ENCODE measurements around the gene PPAT. TPM values are rescaled to one million over a fixed set of nuclear protein-coding genes. Genes with fewer than 3 reads are reported as not detected.
"Not testable (repeated sequence)": the region's sequence is repeated elsewhere in the genome, so short reads cannot be mapped to it uniquely, and the experiment has no call there.

Gene PPAT
- total RNA-seq (2014; rRNA removed; shearing (Covaris generic)): 29.1 and 30.6 TPM in 2 replicates
- polyA plus RNA-seq (2015; cell fraction: cytosol; rRNA removed): 17.6 and 22.1 TPM in 2 replicates
- polyA plus RNA-seq (2015; cell fraction: nucleus; rRNA removed): 27.2 and 28.7 TPM in 2 replicates

DNA sequence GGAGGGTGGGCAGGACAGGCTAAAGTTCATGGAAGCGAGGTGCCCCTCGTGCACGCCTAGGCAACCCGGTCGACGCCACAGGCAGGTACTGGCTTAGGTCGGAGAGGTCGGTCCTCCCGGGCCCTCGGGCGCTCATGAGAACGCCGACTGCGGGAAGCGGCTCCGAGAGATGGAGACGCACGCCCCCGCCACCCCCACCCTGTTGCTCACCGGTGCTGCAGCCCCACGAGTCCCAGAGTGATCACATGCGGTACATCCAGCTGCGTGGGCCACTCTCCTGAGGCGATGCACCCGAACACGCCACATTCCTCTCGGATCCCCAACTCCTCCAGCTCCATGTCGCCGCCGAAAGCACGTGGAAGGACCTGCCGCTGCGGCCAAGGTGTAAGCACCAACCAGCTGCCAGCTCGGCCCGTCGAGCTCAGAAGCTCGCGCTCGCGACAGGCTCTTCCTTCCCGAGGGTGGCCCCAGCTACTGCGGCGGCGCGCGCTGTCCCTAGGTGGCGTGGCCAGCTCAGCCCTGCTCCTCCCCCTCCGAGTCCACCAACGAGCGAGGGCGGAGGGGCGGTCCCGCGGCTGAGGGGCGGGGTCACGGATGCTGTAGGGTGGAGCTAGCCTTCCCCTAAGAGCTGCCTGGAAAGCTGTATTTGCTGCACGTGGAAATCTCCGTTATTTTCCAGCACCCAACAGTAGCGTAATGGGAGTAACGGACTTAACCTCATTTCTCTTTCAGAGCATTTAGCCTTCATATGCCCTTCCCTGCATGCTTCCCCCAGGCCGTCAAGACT, at the start of gene PPAT:
PPAT (minus strand) TSS at position 476 of the 787 bp plus-strand sequence; CDS start at position 338, 138 bp downstream.
- DNase-seq (ENCODE audit: low read depth, low spot score): peak; percentile 94
- in situ Hi-C loops (cut with HindIII; ENCODE audit: low pct_unique_long_range_greater_than_20kb, low sequenced_read_pairs): no loop called here

DNA sequence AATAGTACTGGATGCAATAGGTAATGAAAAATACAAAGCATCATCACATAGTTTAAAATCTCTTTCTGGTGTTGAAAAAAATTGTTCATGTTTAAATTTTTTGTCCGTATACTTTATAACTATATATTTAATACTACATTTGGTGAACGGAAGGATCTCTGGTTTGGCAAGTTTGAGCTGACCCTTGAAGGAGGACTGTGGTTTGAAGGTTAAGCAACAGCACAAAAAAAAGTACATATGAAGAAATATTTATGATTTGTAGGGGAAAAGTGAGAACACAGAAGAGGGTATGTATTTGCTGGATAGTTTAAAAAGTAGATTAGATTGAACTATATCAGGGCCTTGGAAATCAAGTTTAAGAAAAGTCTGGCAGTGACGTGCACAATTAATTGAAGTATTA, 45.3 kb upstream of the PPAT start:
- in situ Hi-C loops (cut with HindIII; ENCODE audit: low pct_unique_long_range_greater_than_20kb, low sequenced_read_pairs): no loop called here
- no peak for DNase-seq (ENCODE audit: low read depth, low spot score)

DNA sequence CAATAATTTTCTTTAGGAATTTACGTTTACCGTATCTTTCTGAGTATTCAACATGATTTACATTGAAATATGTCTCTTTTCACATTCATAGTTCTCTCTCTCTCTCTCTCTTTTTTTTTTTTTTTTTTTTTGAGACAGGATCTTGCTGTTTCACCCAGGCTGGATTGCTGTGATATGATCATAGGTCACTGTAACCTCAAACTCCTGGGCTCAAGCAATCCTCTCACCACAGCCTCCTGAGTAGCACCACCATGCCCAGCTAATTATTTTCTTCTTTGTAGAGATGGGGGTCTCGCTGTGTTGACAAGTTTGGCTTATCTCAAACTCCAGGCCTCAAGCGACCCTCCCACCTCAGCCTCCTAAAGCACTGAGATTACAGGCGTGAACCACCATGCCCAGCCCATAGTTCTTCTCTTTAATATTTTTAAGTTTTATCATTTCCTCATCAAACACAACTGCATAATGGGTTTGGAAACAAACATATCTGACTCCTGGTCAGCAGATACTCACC, 41.8 kb upstream of the PPAT start:
- no peak for DNase-seq (ENCODE audit: low read depth, low spot score)
- in situ Hi-C loops (cut with HindIII; ENCODE audit: low pct_unique_long_range_greater_than_20kb, low sequenced_read_pairs): no loop called here

DNA sequence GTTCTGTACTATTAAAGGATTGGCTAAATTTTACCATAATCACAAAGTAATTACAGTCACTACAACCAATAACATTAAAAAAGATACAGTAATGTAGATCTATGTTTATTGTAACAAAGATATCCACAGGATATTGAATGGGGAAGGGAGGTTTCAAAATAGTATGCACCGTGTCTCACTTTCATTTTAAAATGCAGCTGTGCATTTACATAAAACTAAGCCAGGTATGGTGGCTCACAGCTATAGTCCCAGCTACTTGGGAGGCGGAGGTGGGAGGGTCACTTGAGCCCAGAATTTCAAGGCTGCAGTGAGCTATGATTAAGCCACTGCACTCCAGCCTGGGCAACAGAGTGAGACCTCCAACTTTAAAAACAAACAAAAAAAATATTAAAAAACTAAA, 40.5 kb upstream of the PPAT start:
- in situ Hi-C loops (cut with HindIII; ENCODE audit: low pct_unique_long_range_greater_than_20kb, low sequenced_read_pairs): no loop called here
- no peak for DNase-seq (ENCODE audit: low read depth, low spot score)

DNA sequence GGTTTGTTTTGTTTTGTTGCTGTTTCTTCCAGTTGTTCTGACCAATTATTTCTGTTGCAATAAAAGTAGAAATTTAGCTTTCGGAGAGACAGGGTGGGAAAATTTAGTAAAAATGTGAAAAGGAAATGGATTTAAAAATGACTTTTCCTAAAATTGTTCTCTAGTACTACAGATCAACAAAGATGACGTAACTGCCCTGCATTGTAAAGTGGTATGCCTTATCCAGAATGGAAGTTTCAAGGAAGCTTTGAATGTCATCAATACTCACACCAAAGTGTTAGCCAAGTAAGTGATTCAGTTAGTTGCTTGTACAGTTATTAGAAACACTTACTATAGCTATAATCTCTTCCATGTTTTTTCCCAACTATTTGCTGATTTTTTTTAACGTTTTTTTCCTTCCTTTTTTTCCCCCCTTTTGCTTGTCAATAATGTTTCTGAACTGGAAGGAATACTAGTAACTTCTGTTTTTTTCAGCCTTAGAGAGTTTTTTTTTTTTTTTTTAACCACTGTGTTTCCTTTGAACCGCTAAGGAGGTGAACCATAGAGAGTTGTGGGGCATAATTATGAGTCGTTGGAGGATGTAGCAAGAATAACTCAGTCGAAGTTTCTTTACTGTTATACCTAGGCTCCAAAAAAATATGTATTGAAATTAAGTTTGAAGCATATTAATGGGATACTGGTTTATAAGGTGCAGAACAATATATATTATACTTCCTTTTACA, 34.2 kb upstream of the PPAT start:
- in situ Hi-C loops (cut with HindIII; ENCODE audit: low pct_unique_long_range_greater_than_20kb, low sequenced_read_pairs): no loop called here
- no peak for DNase-seq (ENCODE audit: low read depth, low spot score)

DNA sequence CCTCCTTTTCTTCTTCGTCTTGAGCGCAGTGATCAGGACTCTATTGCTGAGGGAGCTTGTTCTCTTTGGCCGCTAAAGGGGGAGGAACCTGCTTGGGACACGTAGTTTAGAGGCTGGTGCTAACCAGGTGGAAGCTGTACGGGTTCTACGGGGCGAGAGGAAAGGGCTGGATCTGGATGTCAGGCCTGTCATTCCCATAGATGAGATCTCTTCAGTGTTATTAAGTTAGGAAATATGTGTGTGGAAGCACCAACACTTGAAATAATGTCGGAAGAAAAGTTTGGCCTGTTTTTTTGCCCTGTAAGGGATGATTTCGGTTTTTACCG, 32.6 kb upstream of the PPAT start:
- DNase-seq (ENCODE audit: low read depth, low spot score): peak; percentile 35
- in situ Hi-C loops (cut with HindIII; ENCODE audit: low pct_unique_long_range_greater_than_20kb, low sequenced_read_pairs): no loop called here

DNA sequence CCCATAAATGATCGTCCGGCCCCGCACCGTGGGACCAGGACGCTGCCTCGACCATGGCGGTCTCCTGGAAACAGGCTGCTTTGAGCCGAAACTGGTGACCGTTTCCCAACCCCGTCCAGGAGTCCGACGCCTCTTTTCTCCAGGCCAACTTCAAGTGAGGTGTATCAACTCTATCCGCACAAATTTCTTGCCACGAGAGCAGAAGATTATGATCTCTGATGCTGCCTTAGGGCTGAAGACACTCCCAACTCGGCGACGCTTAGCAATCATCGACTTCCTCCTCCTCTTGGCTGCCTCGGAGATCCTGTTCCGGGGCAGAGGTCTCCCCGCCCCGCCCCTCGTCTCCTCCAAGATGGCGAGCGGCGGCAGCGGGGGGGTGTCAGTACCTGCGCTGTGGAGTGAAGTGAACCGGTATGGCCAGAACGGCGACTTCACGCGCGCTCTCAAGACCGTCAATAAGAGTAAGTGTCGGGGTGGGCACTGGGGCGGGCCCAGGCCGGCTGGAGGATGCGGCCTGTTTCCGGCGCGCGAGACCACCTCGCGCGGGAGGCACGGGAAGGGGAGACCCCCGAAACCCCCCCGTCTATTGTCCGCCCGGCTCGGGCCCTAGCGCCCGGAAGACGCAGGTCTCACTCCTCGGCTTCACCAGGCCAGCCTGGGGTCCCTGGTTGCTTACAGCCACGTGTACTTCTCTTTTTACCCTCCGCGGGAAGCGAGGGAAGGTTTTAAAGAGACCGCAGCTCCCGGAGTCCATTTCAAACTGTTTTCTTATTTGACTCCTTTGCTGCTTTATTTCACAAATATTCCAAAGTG, 32.1 kb upstream of the PPAT start, which contains the start of gene SRP72:
SRP72 (plus strand) TSS at position 334 of the 813 bp plus-strand sequence; CDS start at position 353, 19 bp downstream.
- in situ Hi-C loops (cut with HindIII; ENCODE audit: low pct_unique_long_range_greater_than_20kb, low sequenced_read_pairs): no loop called here
- DNase-seq (ENCODE audit: low read depth, low spot score): peak; percentile 81

DNA sequence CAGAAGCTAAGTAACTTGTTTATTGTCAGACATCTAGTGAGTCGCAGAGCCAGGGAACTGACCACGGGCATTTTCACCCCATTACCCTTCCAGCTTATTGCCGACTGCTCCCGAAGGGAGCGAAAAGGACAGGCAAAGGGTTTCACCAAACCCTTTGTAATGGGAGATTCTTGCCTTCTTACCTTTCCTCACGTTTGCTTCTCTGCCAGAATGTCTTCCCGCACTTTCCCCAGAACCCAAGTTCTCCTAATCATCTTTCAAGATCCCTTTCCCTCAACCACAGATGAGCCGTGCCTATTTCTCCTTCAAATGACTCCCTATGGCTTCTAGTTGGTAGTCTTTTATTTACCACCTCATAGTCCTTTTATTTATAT, 31.5 kb upstream of the PPAT start:
- no peak for DNase-seq (ENCODE audit: low read depth, low spot score)
- in situ Hi-C loops (cut with HindIII; ENCODE audit: low pct_unique_long_range_greater_than_20kb, low sequenced_read_pairs): no loop called here

DNA sequence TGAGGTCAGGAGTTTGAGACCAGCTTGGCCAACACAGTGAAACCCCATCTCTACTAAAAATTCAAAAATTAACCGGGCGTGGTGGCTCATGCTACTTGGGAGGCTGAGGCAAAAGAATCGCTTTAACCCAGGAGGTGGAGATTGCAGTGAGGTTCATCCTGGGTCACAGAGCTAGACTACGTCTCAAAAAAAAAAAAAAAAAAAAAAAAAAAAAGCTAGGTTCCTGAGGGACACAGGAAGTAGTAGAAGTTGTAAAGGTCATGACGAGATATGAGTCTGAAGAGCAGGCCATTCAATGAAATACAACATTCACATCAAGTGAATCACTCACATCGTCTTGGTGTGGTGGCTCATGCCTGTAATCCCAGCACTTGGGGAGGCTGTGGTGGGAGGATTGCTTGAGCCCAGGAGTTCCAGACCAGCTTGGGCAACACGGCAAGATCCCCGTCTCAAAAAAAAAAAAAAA, 30.9 kb upstream of the PPAT start:
- in situ Hi-C loops (cut with HindIII; ENCODE audit: low pct_unique_long_range_greater_than_20kb, low sequenced_read_pairs): not testable (repeated sequence)
- peak; percentile 64 for DNase-seq (ENCODE audit: low read depth, low spot score)

DNA sequence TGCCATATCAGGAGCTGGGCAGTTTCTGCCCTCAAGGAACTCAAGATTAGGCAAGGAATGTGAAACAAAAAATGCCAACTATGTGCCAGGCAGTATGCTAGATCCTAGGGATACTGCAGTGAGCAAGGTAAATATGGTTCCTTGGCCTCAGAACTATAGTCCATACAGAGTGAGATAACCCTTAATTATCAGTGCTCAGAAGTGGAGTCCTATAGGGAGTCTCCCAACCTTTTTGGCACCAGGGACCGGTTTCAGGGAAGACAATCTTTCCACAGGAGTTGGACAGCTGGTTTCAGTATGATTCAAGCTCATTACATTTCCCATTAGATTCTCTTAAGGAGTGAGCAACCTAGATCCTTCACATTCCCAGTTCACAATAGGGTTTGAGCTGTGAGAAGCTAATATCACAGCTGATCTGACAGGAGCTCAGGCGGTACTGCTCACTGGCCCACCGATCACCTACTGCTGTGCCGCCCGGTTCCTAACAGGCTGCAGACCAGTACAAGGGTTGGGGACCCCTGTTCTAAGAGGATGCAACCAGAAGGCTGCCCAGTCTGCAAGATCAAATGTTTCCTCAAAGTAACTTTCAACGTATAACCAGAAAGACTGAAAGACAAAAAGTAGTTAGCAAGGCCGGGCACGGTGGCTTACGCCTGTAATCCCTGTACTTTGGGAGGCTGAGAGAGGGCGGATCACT, 30.3 kb upstream of the PPAT start:
- in situ Hi-C loops (cut with HindIII; ENCODE audit: low pct_unique_long_range_greater_than_20kb, low sequenced_read_pairs): no loop called here
- DNase-seq (ENCODE audit: low read depth, low spot score): no peak

DNA sequence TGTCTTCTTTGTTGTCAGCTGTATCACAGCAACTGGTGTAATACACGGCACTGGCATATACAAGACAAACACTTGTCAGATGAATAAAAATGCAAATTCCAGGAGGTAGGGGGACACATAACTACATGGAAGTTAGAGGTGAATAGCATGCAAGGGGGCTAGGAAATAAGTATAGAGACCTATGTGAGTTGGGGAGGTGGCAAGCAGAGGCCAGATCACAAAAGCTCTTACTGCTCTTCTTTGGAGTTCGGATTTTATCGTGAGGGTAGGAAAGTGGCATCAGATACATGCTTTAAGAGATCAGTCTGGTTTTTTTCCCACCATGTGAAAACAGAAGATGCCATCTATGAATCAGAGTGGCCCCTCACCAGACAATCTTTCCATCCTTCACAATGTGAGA, 29.2 kb upstream of the PPAT start:
- in situ Hi-C loops (cut with HindIII; ENCODE audit: low pct_unique_long_range_greater_than_20kb, low sequenced_read_pairs): no loop called here
- no peak for DNase-seq (ENCODE audit: low read depth, low spot score)

DNA sequence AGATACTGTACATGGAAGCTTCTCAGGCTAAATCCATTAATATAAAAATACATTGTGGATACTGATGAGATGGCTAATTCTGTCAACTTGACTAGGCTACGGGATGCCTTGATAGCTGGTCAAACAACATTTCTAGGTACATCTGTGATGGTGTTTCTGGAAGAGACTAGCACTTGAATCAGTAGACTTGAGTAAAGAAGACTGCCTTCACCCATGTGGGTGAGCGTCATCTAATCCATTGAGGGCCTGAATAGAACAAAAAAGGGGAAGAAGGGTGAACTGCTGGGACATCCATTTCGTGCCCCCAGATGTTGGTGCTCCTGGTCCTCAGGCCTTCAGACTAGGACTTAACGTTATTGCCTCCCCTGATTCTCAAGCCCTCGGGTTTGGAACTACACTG, 28.3 kb upstream of the PPAT start:
- no peak for DNase-seq (ENCODE audit: low read depth, low spot score)
- in situ Hi-C loops (cut with HindIII; ENCODE audit: low pct_unique_long_range_greater_than_20kb, low sequenced_read_pairs): no loop called here

DNA sequence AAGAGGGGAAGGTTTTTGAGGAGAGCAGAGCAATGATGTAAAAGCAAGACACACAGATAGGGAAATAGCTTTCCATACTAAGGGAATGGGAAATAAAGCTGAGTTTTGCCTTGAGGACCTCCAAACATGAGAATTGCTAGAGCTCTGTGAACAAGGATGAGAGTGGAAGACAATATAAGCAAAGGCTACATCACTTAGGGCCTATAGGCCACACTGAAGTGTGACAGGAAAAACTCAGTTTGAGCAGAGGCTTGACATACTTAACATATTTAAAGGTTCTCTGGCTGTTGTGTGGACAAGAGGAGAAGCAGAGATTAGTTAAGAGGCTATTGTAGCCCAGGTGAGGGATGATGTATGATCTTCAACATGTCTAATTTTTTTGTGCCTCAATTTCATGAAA, 26.7 kb upstream of the PPAT start:
- DNase-seq (ENCODE audit: low read depth, low spot score): no peak
- in situ Hi-C loops (cut with HindIII; ENCODE audit: low pct_unique_long_range_greater_than_20kb, low sequenced_read_pairs): no loop called here

DNA sequence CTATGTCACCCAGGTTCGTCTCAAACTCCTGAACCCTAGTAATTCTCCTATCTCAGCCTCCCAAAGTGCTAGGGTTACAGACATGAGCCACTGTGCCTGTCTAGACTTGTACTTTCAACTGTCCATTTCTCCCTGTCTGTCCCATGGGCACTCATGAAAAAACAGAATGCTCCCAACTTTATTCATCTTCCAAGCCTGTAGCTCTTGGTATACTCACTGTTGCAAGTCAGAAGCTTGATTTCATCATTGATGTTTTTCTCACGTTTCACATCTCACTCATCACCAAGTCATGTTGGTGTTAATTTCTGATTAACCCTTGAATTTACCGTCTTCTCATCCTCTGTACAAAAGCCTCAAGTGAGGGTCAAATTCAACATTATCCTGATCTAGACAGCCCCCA, 24.7 kb upstream of the PPAT start:
- DNase-seq (ENCODE audit: low read depth, low spot score): no peak
- in situ Hi-C loops (cut with HindIII; ENCODE audit: low pct_unique_long_range_greater_than_20kb, low sequenced_read_pairs): no loop called here

DNA sequence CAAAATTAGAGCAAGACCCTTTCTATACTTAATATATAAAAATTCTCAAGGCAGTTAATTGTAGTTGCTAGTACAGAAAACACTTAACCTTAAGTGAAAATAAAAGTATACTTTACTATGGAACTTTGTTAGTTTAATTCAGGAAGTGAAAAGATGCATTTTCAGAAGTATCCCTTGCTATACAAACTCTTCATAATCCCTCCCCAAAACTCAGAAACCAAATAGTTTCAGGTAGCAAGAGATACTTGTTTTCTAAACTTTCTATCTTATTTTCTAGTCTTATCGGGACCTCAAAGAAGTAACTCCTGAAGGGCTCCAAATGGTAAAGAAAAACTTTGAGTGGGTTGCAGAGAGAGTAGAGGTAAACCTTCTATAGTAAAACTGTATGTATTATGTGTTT, 14.9 kb upstream of the PPAT start:
- in situ Hi-C loops (cut with HindIII; ENCODE audit: low pct_unique_long_range_greater_than_20kb, low sequenced_read_pairs): no loop called here
- no peak for DNase-seq (ENCODE audit: low read depth, low spot score)

DNA sequence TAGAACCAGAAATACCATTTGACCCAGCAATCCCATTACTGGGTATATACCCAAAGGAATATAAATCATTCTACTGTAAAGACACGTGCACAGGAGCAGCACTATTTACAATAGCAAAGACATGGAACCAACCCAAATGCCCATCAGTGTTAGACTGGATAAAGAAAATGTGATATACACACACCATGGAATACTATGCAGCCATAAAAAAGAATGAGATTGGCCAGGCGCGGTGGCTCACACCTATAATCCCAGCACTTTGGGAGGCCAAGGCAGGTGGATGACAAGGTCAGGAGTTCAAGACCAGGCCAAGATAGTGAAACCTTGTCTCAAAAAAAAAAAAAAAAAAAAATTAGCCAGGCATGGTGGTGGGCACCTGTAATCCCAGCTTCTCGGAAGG, 14.1 kb upstream of the PPAT start:
- DNase-seq (ENCODE audit: low read depth, low spot score); in situ Hi-C loops (cut with HindIII; ENCODE audit: low pct_unique_long_range_greater_than_20kb, low sequenced_read_pairs): not testable (repeated sequence)

DNA sequence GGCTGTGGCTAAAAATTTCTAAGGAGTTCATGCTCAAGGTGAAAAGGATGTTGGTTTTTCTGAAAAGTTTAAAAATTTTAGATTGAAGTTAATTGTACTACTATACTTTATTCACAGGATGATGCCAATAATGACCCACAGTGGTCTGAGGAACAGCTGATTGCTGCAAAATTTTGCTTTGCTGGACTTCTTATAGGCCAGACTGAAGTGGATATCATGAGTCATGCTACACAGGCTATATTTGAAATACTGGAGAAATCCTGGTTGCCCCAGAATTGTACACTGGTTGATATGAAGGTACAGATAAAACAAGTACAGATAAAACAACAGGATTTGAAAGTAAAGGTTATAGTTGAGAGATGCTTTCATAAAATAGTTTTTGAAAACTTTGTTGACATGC, 12.9 kb upstream of the PPAT start:
- in situ Hi-C loops (cut with HindIII; ENCODE audit: low pct_unique_long_range_greater_than_20kb, low sequenced_read_pairs): no loop called here
- no peak for DNase-seq (ENCODE audit: low read depth, low spot score)
